Caco-2 (cell line): ENCODE data around the gene PPP2R1A. TPM values are rescaled to one million over a fixed set of nuclear protein-coding genes. Genes with fewer than 3 reads are reported as not detected.

Experiments used
- BruUV-seq: library from RNA; stranded (reverse); fragments of 400-500 nt; replicated peaks from 2 replicates; lab custom pipeline; 2021; lab: Mats Ljungman, UMichigan
- CTCF ChIA-PET: fragments of 300-600 bp; sonication (Branson Sonifier 250); formaldehyde crosslinking; loops from one replicate; lab custom pipeline; 2022; ENCODE audit warnings: antibody characterized with exemption; lab: Charles Lee
- POLR2A ChIA-PET: fragments of 300-600 bp; sonication (Branson Sonifier 250); formaldehyde crosslinking; loops from one replicate; lab custom pipeline; 2022; ENCODE audit warnings: antibody characterized with exemption; lab: Charles Lee
- DNase-seq, 2 experiments: peaks; one replicate each; pipeline versions ENCODE4 v3.0.0 to v3.0.0-alpha.2; 2020 to 2022
- H3K27me3 ChIP-seq: replicated peaks from 2 replicates; pipeline ENCODE4 v1.6.0; 2011; ENCODE audit warnings: low read length; ENCODE audit not compliant: control insufficient read depth, insufficient read depth
- H3K36me3 ChIP-seq: 2 replicates; pipeline ENCODE4 v1.5.1; 2011; ENCODE audit warnings: low read length; ENCODE audit not compliant: control insufficient read depth, insufficient read depth
- H3K4me1 ChIP-seq: fragments of 250-450 bp; sonication (Bioruptor Pico); 2 replicates; pipeline ENCODE4 v1.5.1; 2020; ENCODE audit warnings: mild to moderate bottlenecking
- H3K4me3 ChIP-seq: 2 replicates; pipeline ENCODE4 v1.5.1; 2011; ENCODE audit warnings: low read depth, mild to moderate bottlenecking, control low read depth, low read length
- H3K9me3 ChIP-seq: fragments of 250-450 bp; sonication (Bioruptor Pico); 2 replicates; pipeline ENCODE4 v1.5.1; 2020; ENCODE audit warnings: mild to moderate bottlenecking, moderate library complexity
- H3K27ac Mint-ChIP-seq: one replicate; pipeline ENCODE4 v1.8.0; 2022; ENCODE audit warnings: mixed read lengths; ENCODE audit not compliant: unreplicated experiment
- H3K27me3 Mint-ChIP-seq: one replicate; pipeline ENCODE4 v1.8.0; 2022; ENCODE audit warnings: mixed read lengths; ENCODE audit not compliant: insufficient read depth, unreplicated experiment
- H3K36me3 Mint-ChIP-seq: one replicate; pipeline ENCODE4 v1.8.0; 2022; ENCODE audit warnings: mild to moderate bottlenecking, mixed read lengths; ENCODE audit not compliant: insufficient read depth, unreplicated experiment
- H3K4me1 Mint-ChIP-seq: one replicate; pipeline ENCODE4 v1.8.0; 2022; ENCODE audit warnings: low read depth, mixed read lengths; ENCODE audit not compliant: unreplicated experiment
- H3K4me3 Mint-ChIP-seq: one replicate; pipeline ENCODE4 v1.8.0; 2022; ENCODE audit warnings: mild to moderate bottlenecking, moderate library complexity, mixed read lengths; ENCODE audit not compliant: unreplicated experiment
- H3K9me3 Mint-ChIP-seq: one replicate; pipeline ENCODE4 v1.8.0; 2022; ENCODE audit warnings: mixed read lengths; ENCODE audit not compliant: unreplicated experiment
- CTCF ChIP-seq, 2 experiments: fragments of 200-600 bp in 1 of 2; IDR thresholded peaks; 1 replicate in 1 of 2; 2 replicates in 1 of 2; pipeline versions ENCODE4 v1.5.1 to v1.8.0; 2011 to 2022; ENCODE audit warnings: antibody characterized with exemption in 1 of 2, control low read depth in 1 of 2, inconsistent platforms in 1 of 2, low read depth in 1 of 2, low read length in 1 of 2, mild to moderate bottlenecking in 1 of 2, moderate library complexity in 1 of 2; ENCODE audit not compliant: insufficient read depth in 1 of 2, severe bottlenecking in 1 of 2, unreplicated experiment in 1 of 2
- intact Hi-C: fragments of 100-400 bp; cut with micrococcal nuclease; formaldehyde crosslinking; loops from one replicate; pipeline ENCODE4 v1.10.0; 2022; ENCODE audit not compliant: unreplicated experiment
- total RNA-seq: library from RNA; stranded (reverse); gene quantifications from 2 replicates; pipeline ENCODE4 v1.2.3, GENCODE V29; 2022

PPP2R1A gene
- total RNA-seq, 1 experiment from 2014 or later, result 279 TPM

GRCh38 chr19:52231154-52231910, 41.5 kb downstream of the PPP2R1A start:
- Mint-ChIP-seq H3K27me3 (no peaks in the 10 kb centered on the region), H3K4me1 (no peaks in the 10 kb centered on the region), H3K4me3 (no peak overlapping the region), H3K9me3 (peaks cover 30% of the 10 kb centered on the region), H3K36me3 (peaks cover 34% of the 10 kb centered on the region), H3K27ac (no peak overlapping the region)
- TF ChIP-seq CTCF (IDR thresholded peaks at IDR 0.05; ENCODE audit: insufficient read depth in 1 of 2, low read depth in 1 of 2, low read length in 1 of 2, severe bottlenecking in 1 of 2, unreplicated experiment in 1 of 2), result no peak
- H3K9me3 ChIP-seq, result no peaks in the 10 kb centered on the region
- BruUV-seq, result no TSS peak
- POLR2A ChIA-PET, result interaction anchor here (1.0 kb wide), 1 partner anchor 42 kb away, joined by 3 read pairs; the partner anchor contains the start of gene PPP2R1A
- intact Hi-C loops, result no loop called here
- DNase-seq, result no peak
- no peaks in the 10 kb centered on the region for H3K4me1 ChIP-seq
- peaks cover 1% of the 10 kb centered on the region; the same call in 1 of the 2 replicates for H3K36me3 ChIP-seq
- no peak overlapping the region for H3K4me3 ChIP-seq
- CTCF ChIA-PET, result no interaction called here
- no peaks in the 10 kb centered on the region for H3K27me3 ChIP-seq

- TF ChIP-seq CTCF (IDR thresholded peaks at IDR 0.05; ENCODE audit: insufficient read depth in 1 of 2, low read depth in 1 of 2, low read length in 1 of 2, severe bottlenecking in 1 of 2, unreplicated experiment in 1 of 2), result no peak
- Histone ChIP-seq H3K9me3 (no peaks in the 10 kb centered on the region), H3K27me3 (no peaks in the 10 kb centered on the region), H3K4me1 (no peaks in the 10 kb centered on the region), H3K36me3 (no peaks in the 10 kb centered on the region), H3K4me3 (no peak overlapping the region)
- no TSS peak for BruUV-seq
- no peak overlapping the region for H3K4me3 Mint-ChIP-seq
- H3K27me3 Mint-ChIP-seq, result no peaks in the 10 kb centered on the region
- peaks cover 4% of the 10 kb centered on the region for H3K36me3 Mint-ChIP-seq
- ChIA-PET POLR2A (no interaction called here), CTCF (no interaction called here)
- no peaks in the 10 kb centered on the region for H3K4me1 Mint-ChIP-seq
- intact Hi-C loops, result no loop called here
- peaks cover 30% of the 10 kb centered on the region for H3K9me3 Mint-ChIP-seq
- DNase-seq, result no peak
- no peak overlapping the region for H3K27ac Mint-ChIP-seq
Observed at GRCh38 chr19:52234406-52234805, 44.6 kb downstream of the PPP2R1A start.

DNA sequence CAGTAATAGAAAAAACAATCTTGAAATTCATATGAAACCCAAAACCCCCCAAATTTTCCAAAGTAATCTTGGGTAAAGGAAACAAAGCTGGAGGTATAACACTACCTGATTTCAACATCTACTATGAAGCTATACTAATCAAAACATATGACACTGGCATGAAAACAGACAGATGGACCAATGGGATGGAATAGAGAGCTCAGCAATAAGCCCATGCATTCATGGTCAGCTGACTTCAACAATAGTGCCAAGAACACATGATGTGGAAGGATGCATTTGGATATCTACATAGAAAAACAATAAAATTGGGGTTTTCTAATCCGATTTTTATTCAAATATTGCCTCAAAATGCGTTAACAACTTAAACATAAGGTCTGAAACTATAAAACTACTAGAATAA, 47.3 kb downstream of the PPP2R1A start:
- no peak overlapping the region for H3K4me3 ChIP-seq
- ChIA-PET CTCF (interaction anchor here (1.1 kb wide), 1 partner anchor 98 kb away, joined by 3 read pairs; the partner anchor contains the start of gene ZNF616), POLR2A (no interaction called here)
- intact Hi-C loops, result loop anchor here (5.0 kb wide), 1 partner anchor 50 kb away; no protein-coding TSS in a partner anchor
- no peaks in the 10 kb centered on the region for H3K27me3 ChIP-seq
- TF ChIP-seq CTCF (IDR thresholded peaks at IDR 0.05; ENCODE audit: insufficient read depth in 1 of 2, low read depth in 1 of 2, low read length in 1 of 2, severe bottlenecking in 1 of 2, unreplicated experiment in 1 of 2), result no peak
- Mint-ChIP-seq H3K4me1 (no peaks in the 10 kb centered on the region), H3K27ac (no peak overlapping the region), H3K4me3 (no peak overlapping the region), H3K36me3 (no peaks in the 10 kb centered on the region), H3K9me3 (peaks cover 22% of the 10 kb centered on the region), H3K27me3 (no peaks in the 10 kb centered on the region)
- H3K4me1 ChIP-seq, result no peaks in the 10 kb centered on the region
- DNase-seq, result no peak
- no peaks in the 10 kb centered on the region for H3K36me3 ChIP-seq
- BruUV-seq, result no TSS peak
- no peaks in the 10 kb centered on the region for H3K9me3 ChIP-seq
